Endothelial cell (in vitro differentiated cells): ENCODE measurements around the gene SLC5A1. TPM values are rescaled to one million over a fixed set of nuclear protein-coding genes. Genes with fewer than 3 reads are reported as not detected.

ENCODE experiments used
- DNase-seq: peaks from one replicate; pipeline ENCODE4 v3.0.0; 2021; ENCODE audit warnings: low spot score
- H3K27ac Mint-ChIP-seq: one replicate; pipeline ENCODE4 v1.8.0; 2021; ENCODE audit warnings: mixed read lengths, inconsistent platforms; ENCODE audit not compliant: unreplicated experiment
- H3K27me3 Mint-ChIP-seq: one replicate; pipeline ENCODE4 v1.8.0; 2021; ENCODE audit warnings: mild to moderate bottlenecking, moderate library complexity, mixed read lengths, inconsistent platforms; ENCODE audit not compliant: unreplicated experiment
- H3K36me3 Mint-ChIP-seq: one replicate; pipeline ENCODE4 v1.8.0; 2021; ENCODE audit warnings: mild to moderate bottlenecking, low read depth, mixed read lengths, inconsistent platforms; ENCODE audit not compliant: unreplicated experiment
- H3K4me1 Mint-ChIP-seq: one replicate; pipeline ENCODE4 v1.8.0; 2021; ENCODE audit warnings: mild to moderate bottlenecking, mixed read lengths, inconsistent platforms; ENCODE audit not compliant: unreplicated experiment
- H3K4me3 Mint-ChIP-seq: one replicate; pipeline ENCODE4 v1.8.0; 2021; ENCODE audit warnings: mild to moderate bottlenecking, mixed read lengths, inconsistent platforms; ENCODE audit not compliant: unreplicated experiment
- H3K9me3 Mint-ChIP-seq: one replicate; pipeline ENCODE4 v1.8.0; 2021; ENCODE audit warnings: mixed read lengths, inconsistent platforms; ENCODE audit not compliant: unreplicated experiment
- total RNA-seq: library from RNA; stranded (reverse); fragmentation: NEBNext Ultra II Directional; extraction: Animal tissue kit (Norgen Biotek cat#: 25700); gene quantifications from one replicate; pipeline ENCODE4 v1.2.1, GENCODE V29; 2021; ENCODE audit not compliant: unreplicated experiment
- TF ChIP-seq, protein P1 (sequence below): fragments of 200-600 bp; sonication (generic); IDR thresholded peaks from one replicate; pipeline ENCODE4 v1.5.0; 2021; ENCODE audit warnings: antibody characterized with exemption; ENCODE audit not compliant: unreplicated experiment

The SLC5A1 gene
- total RNA-seq, 1 donor from 2014 or later, result 0.26 TPM

DNA sequence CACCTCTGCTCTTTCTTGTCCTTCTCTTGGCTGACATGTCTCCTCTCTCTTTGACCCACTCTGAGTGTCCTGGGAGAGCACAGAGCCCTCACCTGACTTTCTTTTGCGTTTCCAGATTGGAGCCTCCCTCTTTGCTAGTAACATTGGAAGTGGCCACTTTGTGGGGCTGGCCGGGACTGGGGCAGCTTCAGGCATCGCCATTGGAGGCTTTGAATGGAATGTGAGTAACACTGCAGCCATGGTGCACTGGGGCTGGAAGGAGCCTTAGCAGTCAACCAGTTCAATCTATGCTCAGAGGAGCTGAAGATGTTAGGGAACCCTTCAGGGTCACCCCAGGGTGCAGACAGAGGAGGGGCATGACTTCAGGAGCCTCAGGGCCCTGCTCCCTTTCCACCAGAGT lies 23.8 kb downstream of the SLC5A1 start:
- Mint-ChIP-seq H3K9me3 (no peaks in the 10 kb centered on the region), H3K36me3 (no peaks in the 10 kb centered on the region), H3K4me1 (no peaks in the 10 kb centered on the region), H3K27ac (no peak overlapping the region), H3K27me3 (no peaks in the 10 kb centered on the region), H3K4me3 (no peak overlapping the region)
- no peak for DNase-seq
- TF ChIP-seq, protein P1, sequence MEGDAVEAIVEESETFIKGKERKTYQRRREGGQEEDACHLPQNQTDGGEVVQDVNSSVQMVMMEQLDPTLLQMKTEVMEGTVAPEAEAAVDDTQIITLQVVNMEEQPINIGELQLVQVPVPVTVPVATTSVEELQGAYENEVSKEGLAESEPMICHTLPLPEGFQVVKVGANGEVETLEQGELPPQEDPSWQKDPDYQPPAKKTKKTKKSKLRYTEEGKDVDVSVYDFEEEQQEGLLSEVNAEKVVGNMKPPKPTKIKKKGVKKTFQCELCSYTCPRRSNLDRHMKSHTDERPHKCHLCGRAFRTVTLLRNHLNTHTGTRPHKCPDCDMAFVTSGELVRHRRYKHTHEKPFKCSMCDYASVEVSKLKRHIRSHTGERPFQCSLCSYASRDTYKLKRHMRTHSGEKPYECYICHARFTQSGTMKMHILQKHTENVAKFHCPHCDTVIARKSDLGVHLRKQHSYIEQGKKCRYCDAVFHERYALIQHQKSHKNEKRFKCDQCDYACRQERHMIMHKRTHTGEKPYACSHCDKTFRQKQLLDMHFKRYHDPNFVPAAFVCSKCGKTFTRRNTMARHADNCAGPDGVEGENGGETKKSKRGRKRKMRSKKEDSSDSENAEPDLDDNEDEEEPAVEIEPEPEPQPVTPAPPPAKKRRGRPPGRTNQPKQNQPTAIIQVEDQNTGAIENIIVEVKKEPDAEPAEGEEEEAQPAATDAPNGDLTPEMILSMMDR, result no peak

DNA sequence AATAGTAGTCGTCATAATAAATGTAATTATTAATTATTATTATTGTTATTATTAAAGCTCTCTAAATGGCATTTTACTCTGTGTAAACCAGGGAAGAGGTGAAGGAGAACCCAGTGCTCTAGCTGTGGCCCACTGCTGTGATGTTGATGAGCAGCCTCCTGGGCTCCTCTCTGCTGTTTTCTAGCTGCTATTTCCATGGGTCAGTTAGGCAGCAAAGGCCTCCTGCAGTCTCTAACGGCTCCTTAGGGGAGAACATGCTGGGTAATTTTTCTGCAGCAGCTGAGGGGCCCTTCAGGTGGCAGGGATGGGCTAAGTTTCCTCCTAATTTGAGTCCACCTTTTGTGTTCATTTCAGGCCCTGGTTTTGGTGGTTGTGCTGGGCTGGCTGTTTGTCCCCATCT lies 24.6 kb downstream of the SLC5A1 start:
- Mint-ChIP-seq H3K9me3 (no peaks in the 10 kb centered on the region), H3K4me3 (no peak overlapping the region), H3K4me1 (no peaks in the 10 kb centered on the region), H3K36me3 (no peaks in the 10 kb centered on the region), H3K27me3 (no peaks in the 10 kb centered on the region), H3K27ac (no peak overlapping the region)
- TF ChIP-seq, protein P1, result no peak
- DNase-seq, result no peak

DNA sequence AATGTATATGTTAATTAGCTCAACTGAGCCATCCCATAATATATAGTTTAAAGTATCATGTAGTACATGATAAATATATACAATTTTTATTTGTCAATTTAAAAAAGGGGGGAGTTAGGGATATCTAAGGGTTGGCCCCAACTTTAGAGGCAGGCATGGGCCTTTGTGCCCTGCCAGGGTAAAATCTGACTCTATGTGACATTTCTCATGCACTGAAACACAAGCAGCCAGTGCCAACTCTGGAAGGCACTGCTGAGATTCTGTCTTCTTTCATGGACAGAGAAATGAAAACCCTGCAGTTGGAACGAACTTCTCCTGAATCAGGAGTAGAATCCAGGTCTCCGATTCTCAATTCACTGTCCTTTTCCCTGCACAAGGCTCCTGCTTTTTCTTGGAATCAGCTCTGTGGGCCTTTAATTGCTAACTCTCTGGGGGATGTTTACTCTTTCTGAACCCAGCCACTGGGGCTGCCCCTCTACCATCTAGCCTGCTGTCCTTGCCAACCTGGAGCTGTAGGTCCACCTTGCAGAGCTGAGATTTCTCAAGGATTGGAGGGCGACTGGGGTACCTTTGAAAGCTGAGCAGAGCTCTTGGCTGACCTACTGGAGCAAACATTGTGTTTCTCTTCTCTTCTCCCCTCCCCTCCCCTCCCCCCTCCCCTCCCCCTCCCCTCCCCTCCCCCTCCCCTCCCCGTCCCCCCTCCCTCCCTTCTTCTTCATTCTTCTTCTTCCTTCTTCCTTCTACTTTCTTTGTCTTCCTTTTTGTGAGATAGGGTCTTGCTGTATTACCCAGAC lies 26.7 kb downstream of the SLC5A1 start:
- TF ChIP-seq, protein P1, result no peak

DNA sequence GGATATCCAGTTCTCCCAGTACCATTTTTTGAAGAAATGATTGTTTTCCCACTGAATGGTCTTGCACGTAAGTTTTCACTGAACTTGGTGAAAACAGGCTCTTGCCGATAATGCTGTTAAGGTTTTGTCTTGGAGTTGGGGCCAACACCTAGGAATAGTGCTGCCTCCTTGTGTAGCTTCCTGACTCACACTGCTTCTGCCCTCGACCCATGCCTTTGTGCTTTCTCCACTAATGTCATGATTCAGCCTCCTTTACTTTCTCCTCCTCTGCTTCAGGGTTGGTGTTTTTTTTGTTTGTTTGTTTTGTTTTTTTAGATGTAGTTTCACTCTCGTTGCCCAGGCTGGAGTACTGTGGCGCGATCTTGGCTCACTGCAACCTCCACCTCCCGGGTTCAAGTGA lies 30.2 kb downstream of the SLC5A1 start:
- no peaks in the 10 kb centered on the region for H3K27me3 Mint-ChIP-seq
- no peak overlapping the region for H3K27ac Mint-ChIP-seq
- H3K4me1 Mint-ChIP-seq, result no peaks in the 10 kb centered on the region
- DNase-seq, result no peak
- H3K9me3 Mint-ChIP-seq, result no peaks in the 10 kb centered on the region
- H3K4me3 Mint-ChIP-seq, result no peak overlapping the region
- H3K36me3 Mint-ChIP-seq, result no peaks in the 10 kb centered on the region
- TF ChIP-seq, protein P1, result no peak

More for the DNA sequence above, 26.7 kb downstream of the SLC5A1 start:
- Mint-ChIP-seq H3K4me3 (no peak overlapping the region), H3K9me3 (no peaks in the 10 kb centered on the region), H3K27me3 (no peaks in the 10 kb centered on the region), H3K4me1 (no peaks in the 10 kb centered on the region), H3K27ac (no peak overlapping the region), H3K36me3 (no peaks in the 10 kb centered on the region)
- no peak for DNase-seq

DNA sequence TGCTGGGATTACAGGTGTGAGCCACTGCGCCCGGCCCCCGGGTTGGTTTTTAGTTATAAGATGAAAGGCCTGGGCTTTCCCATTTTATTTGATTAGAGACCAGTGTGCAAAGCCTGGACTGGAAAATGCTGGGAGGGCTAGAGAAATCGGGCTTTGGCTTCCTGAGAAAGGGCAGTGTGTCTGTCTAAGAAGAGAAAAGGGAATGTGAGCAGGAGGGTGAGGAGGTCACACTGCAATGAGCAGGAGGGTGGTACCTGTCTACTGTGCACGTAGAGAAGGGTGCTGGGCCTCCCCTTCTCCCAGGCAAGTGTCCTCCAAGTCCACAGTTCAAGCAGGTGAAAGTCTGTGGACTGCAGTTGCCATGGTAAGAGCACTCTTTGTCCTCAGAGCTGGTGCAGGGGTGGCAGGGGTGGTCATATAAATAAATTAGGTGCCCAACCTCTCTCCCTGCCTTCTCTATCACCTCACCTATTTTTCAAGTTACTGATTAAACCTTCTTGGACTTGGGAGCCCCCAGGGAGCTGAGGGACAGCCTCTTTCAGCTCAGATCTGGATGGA lies 30.8 kb downstream of the SLC5A1 start:
- no peaks in the 10 kb centered on the region for H3K4me1 Mint-ChIP-seq
- no peaks in the 10 kb centered on the region for H3K9me3 Mint-ChIP-seq
- no peaks in the 10 kb centered on the region for H3K27me3 Mint-ChIP-seq
- TF ChIP-seq, protein P1, result no peak
- DNase-seq, result no peak
- H3K4me3 Mint-ChIP-seq, result no peak overlapping the region
- no peaks in the 10 kb centered on the region for H3K36me3 Mint-ChIP-seq
- no peak overlapping the region for H3K27ac Mint-ChIP-seq
